Loucy (cell line): ENCODE measurements around the gene CAMK2N2.

Source experiments
- H2AFZ ChIP-seq: fragments of 200-600 bp; sonication (generic); 2 replicates; pipeline ENCODE4 v1.6.0; 2016; ENCODE audit warnings: antibody characterized with exemption, mild to moderate bottlenecking, low read length, moderate library complexity
- H3F3A ChIP-seq: fragments of 200-600 bp; 2 replicates; pipeline ENCODE4 v1.6.0; 2016; ENCODE audit warnings: antibody characterized with exemption, low read depth, mild to moderate bottlenecking
- H3K27me3 ChIP-seq: fragments of 200-600 bp; sonication (generic); 2 replicates; pipeline ENCODE4 v1.6.1; 2014; ENCODE audit warnings: low read length, mild to moderate bottlenecking; ENCODE audit not compliant: insufficient read depth, poor library complexity, severe bottlenecking
- H3K36me3 ChIP-seq: fragments of 200-600 bp; sonication (generic); 2 replicates; pipeline ENCODE4 v1.6.1; 2016; ENCODE audit warnings: low read length; ENCODE audit not compliant: insufficient read depth
- H3K4me1 ChIP-seq: fragments of 200-600 bp; sonication (generic); 2 replicates; pipeline ENCODE4 v1.5.1; 2014; ENCODE audit warnings: low read length, mild to moderate bottlenecking; ENCODE audit not compliant: insufficient read depth, poor library complexity, severe bottlenecking
- H3K4me2 ChIP-seq: fragments of 200-600 bp; sonication (generic); 2 replicates; pipeline ENCODE4 v1.6.0; 2014; ENCODE audit warnings: antibody characterized with exemption, low read length, low read depth, mild to moderate bottlenecking; ENCODE audit not compliant: poor library complexity, severe bottlenecking
- H3K4me3 ChIP-seq: fragments of 200-600 bp; sonication (generic); 2 replicates; pipeline ENCODE4 v1.5.1; 2014; ENCODE audit warnings: low read length, mild to moderate bottlenecking, mixed read lengths; ENCODE audit not compliant: poor library complexity, severe bottlenecking
- H3K79me2 ChIP-seq: fragments of 200-600 bp; sonication (generic); 2 replicates; pipeline ENCODE4 v1.6.1; 2014; ENCODE audit warnings: low read length; ENCODE audit not compliant: insufficient read depth
- H3K9ac ChIP-seq: fragments of 200-600 bp; sonication (generic); 2 replicates; pipeline ENCODE4 v1.6.0; 2014; ENCODE audit warnings: mild to moderate bottlenecking, low read depth, low read length, moderate library complexity; ENCODE audit not compliant: poor library complexity, severe bottlenecking
- H3K9me2 ChIP-seq: fragments of 200-600 bp; sonication (generic); replicated peaks from 2 replicates; pipeline ENCODE4 v1.6.1; 2016; ENCODE audit warnings: low read depth, low read length, mixed read lengths
- H3K9me3 ChIP-seq: fragments of 200-600 bp; sonication (generic); 2 replicates; pipeline ENCODE4 v1.6.1; 2014; ENCODE audit warnings: mild to moderate bottlenecking, antibody characterized with exemption, low read length, low read depth; ENCODE audit not compliant: insufficient read depth
- H4K20me1 ChIP-seq: fragments of 200-600 bp; sonication (generic); 2 replicates; pipeline ENCODE4 v1.6.0; 2014; ENCODE audit warnings: antibody characterized with exemption, low read length, mild to moderate bottlenecking; ENCODE audit not compliant: insufficient read depth, poor library complexity, severe bottlenecking
- EZH2phosphoT487 ChIP-seq: fragments of 200-600 bp; IDR thresholded peaks from 2 replicates; pipeline ENCODE4 v1.6.1; 2018; ENCODE audit warnings: antibody characterized with exemption, mild to moderate bottlenecking, moderate library complexity, borderline replicate concordance
- TF ChIP-seq, protein P1 (sequence below): fragments of 200-600 bp; sonication (generic); conservative IDR thresholded peaks from 2 replicates; pipeline ENCODE4 v1.5.1; 2014; ENCODE audit warnings: mild to moderate bottlenecking, antibody characterized with exemption, low read length

Gene CAMK2N2

DNA sequence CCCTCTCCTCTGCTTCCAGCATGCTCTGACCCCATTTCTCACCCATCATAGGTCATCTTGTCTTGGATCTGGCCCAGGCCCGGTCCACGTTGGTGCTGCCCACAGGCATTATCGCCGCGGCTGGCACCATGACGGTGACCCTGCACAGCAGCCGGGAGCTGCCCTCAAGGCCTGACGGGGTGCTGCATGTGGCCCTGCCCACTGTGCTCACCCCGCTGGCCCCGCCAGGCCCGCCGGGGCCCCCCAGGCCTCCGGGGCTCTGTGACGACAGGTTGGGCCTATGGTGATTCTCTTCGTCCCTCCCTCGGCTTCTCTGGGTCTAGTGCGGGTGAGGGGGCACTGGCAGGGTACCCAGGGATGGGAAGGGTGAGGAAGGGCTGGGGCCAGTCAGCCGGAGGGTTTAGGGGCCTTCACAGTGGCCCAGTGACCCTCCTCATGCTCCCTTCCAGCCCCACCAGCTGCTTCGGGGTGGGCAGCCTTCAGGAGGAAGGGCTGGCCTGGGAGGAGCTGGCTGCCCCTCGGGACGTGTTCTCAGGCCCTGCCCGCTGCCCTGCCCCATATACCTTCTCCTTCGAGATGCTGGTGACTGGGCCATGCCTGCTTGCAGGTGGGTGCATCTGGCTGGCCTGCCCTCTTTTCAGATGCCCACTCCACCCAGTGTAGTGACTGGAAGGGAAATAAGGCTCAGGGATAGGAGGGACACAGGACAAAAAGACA is 28.1 kb downstream of the CAMK2N2 start:
- Histone ChIP-seq H3K4me2 (no peak overlapping the region), H3F3A (no peaks in the 10 kb centered on the region), H3K27me3 (no peaks in the 10 kb centered on the region), H3K9me3 (no peaks in the 10 kb centered on the region), H3K9me2 (no peaks in the 10 kb centered on the region), H2AFZ (no peak overlapping the region), H3K36me3 (no peaks in the 10 kb centered on the region), H3K9ac (no peak overlapping the region), H4K20me1 (no peaks in the 10 kb centered on the region), H3K79me2 (no peaks in the 10 kb centered on the region), H3K4me1 (no peaks in the 10 kb centered on the region), H3K4me3 (no peak overlapping the region)
- TF ChIP-seq, protein P1, sequence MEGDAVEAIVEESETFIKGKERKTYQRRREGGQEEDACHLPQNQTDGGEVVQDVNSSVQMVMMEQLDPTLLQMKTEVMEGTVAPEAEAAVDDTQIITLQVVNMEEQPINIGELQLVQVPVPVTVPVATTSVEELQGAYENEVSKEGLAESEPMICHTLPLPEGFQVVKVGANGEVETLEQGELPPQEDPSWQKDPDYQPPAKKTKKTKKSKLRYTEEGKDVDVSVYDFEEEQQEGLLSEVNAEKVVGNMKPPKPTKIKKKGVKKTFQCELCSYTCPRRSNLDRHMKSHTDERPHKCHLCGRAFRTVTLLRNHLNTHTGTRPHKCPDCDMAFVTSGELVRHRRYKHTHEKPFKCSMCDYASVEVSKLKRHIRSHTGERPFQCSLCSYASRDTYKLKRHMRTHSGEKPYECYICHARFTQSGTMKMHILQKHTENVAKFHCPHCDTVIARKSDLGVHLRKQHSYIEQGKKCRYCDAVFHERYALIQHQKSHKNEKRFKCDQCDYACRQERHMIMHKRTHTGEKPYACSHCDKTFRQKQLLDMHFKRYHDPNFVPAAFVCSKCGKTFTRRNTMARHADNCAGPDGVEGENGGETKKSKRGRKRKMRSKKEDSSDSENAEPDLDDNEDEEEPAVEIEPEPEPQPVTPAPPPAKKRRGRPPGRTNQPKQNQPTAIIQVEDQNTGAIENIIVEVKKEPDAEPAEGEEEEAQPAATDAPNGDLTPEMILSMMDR = no peak
- no peak for TF ChIP-seq EZH2phosphoT487

DNA sequence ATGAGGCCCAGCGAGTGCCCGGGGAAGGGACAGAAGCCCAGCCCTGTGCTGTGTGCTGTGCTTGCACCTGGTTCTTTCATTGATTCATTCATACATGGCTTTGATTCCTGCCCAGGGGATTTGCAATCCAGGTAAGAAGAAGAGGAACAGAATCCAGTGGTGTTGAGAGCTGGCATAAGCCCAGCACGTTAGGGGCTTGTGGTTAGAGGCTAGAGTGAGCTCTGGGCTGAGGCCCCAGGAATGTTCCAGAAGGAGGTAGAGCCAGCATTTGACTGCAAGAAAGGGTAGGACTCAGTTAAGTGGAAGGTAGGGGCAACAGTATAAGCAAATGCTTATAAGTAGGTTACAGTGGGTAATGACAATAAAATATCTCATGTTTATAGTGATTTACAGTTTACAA is 29.7 kb downstream of the CAMK2N2 start:
- TF ChIP-seq, protein P1 = no peak
- TF ChIP-seq EZH2phosphoT487 = no peak
- Histone ChIP-seq H3K4me3 (no peak overlapping the region), H3K4me1 (no peaks in the 10 kb centered on the region), H3F3A (no peaks in the 10 kb centered on the region), H3K4me2 (no peak overlapping the region), H3K27me3 (no peaks in the 10 kb centered on the region), H3K79me2 (no peaks in the 10 kb centered on the region), H3K9me3 (no peaks in the 10 kb centered on the region), H3K9me2 (no peaks in the 10 kb centered on the region), H2AFZ (no peak overlapping the region), H4K20me1 (no peaks in the 10 kb centered on the region), H3K36me3 (no peaks in the 10 kb centered on the region), H3K9ac (no peak overlapping the region)

DNA sequence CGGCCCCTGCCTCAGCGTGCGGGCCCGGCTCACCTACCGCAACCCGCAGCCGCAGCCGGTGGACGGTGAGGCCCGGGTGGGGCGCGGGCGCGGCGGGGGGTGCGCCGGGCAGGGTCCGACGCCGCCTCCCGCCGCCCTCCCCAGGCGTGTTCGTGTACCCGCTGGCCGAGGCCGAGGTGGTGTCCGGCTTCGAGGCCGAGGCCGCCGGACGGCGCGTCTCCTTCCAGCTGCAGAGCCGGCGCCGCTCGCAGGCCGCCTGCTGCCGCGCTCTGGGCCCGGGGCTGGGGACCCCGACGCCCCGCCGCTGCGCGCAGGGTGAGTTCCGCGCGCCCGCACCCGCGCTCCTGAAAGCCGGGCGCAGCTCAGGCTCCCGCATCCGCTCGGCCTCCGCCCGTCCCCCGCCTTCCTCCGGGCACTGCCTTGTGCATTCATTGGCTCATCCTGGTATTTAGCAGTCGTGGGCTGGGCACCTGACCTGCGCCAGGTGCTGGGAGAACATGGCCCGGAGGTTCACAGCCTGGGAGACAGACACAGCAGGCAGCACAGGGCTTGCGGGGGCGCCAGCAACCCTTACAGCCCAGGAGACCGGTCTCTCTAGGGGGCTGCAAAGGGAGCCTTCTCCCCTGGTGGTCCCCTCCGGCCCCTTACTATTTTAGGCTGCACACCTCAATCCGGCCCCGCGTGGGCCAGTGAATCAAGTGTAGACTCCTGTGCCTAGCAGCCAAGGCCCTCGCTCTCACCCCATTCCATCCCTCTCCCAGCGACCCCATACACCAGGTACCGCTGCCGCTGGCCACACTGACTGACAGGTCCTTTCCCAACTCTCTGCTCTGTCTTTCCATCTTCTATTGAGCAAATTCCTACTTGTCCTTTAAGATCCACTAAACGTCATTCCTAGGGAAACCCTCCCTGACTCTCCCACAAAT is 30.5 kb downstream of the CAMK2N2 start:
- H3K27me3 ChIP-seq = no peaks in the 10 kb centered on the region
- H2AFZ ChIP-seq = no peak overlapping the region
- no peaks in the 10 kb centered on the region for H3F3A ChIP-seq
- no peak for TF ChIP-seq EZH2phosphoT487
- TF ChIP-seq, protein P1 = no peak
- no peak overlapping the region for H3K9ac ChIP-seq
- H3K79me2 ChIP-seq = no peaks in the 10 kb centered on the region
- H3K9me2 ChIP-seq = no peaks in the 10 kb centered on the region
- no peaks in the 10 kb centered on the region for H3K9me3 ChIP-seq
- no peak overlapping the region for H3K4me3 ChIP-seq
- H3K36me3 ChIP-seq = no peaks in the 10 kb centered on the region
- no peaks in the 10 kb centered on the region for H3K4me1 ChIP-seq
- H4K20me1 ChIP-seq = no peaks in the 10 kb centered on the region
- H3K4me2 ChIP-seq = no peak overlapping the region
